HG02571 (cell line): ENCODE results near the gene TLK1.
A peak's percentile ranks its signal among the peaks of the same experiment; 100 is the strongest.
"Not testable (repeated sequence)": the region's sequence is repeated elsewhere in the genome, so short reads cannot be mapped to it uniquely, and the experiment has no call there.

Source experiments
- ATAC-seq: cut with Tn5 transposase; IDR thresholded peaks from one replicate; pipeline ENCODE4 v1.9.1; 2021; ENCODE audit warnings: mild to moderate bottlenecking, moderate library complexity; ENCODE audit not compliant: unreplicated experiment

The TLK1 gene

GRCh38 chr2:171169839-171170238 is 9.1 kb upstream of the TLK1 start:
- no peak for ATAC-seq

DNA sequence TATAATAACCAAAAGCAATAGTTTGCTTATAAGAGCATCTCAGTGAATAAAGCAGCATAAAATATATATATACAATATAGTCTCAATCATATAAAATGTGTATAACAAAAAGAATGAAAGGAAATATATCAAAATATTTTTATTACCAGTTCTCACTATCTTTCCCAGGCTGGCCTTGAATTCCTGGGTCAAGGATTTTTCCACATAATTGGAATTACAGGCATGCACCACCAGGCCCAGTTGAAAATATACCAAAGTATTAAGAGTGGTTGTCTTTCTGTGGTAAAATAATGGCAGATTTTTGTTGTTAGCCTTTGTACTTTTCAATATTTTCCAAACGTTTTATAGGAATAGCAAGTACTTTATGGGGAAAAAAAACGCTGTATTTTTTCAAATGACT is 8.6 kb upstream of the TLK1 start:
- no peak for ATAC-seq

DNA sequence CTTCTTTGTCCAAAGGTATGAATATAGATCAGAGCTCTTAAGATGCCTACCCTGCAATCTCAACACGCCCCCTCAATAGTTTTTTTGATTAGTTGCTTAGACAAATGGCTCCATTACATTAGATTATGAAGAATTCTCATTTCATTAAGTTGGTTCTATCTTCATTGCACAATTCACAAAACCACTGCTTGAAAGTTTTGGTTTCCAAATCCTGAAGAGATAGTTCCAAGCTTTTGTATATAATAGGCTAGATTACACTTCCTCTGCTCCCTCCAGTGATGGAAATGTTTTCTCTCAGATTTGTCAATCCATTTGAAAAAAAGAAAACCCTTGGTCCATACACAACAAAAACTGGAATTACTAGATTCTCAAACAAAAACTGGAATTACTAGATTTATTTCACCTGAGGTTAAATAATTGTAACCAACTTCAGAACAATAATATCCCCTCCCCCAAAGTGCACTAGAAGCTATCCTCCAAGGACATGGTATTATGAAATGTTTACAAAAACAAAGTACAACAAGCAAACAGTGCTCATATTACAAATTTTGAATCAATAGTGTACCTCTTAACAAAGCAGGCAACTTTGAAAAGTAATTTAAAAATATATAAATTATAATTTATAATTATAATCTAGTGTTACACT is 6.8 kb upstream of the TLK1 start:
- no peak for ATAC-seq

GRCh38 chr2:171166328-171166983 is 5.8 kb upstream of the TLK1 start:
- no peak for ATAC-seq

- no peak for ATAC-seq
These were observed 5.3 kb upstream of the TLK1 start for GRCh38 chr2:171165967-171166327.

DNA sequence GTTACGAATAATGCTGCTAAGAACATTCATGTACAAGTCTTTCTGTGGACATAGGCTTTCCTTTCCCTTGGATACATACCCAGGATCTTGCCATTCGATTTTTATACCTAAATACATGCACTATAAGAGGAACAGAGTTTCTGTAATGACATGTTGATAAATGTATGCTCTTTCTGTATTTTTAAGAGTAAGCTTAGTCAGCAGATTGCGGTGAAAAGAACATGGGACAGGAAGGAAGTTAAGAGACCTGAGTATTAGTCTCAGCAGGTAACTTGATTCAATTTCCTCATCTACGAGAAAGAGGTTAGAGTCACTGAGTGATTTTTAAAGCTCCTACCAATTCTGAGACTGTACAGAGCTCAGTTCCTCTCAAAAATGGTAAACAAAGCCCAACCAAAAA is 2.6 kb upstream of the TLK1 start:
- no peak for ATAC-seq

DNA sequence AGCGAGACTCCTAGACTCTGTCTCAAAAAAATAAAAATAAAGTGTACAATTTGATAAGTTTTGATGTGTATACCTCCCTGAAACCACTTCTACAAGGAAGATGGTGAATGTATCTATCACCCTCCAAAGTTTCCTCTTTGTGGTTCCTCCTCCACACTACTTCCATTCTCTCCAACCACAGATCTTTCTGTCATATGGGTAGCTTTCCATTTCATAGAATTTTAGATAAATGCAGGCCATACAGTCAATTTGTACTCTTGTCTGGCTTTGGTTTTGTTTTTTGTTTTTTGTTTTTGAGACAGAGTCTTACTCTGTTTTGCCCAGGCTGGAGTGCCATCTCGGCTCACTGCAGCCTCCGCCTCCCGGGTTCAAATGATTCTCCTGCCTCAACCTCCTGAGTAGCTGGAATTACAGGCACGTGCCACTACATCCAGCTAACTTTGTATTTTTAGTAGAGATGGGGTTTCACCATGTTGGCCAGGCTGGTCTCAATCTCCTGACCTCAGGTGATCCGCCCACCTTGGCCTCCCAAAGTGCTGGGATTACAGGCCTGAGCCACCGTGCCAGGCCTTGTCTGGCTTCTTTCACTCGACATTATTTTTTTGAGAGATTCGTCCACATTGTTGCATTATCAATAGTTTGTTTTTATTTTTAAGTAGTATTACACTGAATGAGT is 2.0 kb upstream of the TLK1 start:
- not testable (repeated sequence) for ATAC-seq

DNA sequence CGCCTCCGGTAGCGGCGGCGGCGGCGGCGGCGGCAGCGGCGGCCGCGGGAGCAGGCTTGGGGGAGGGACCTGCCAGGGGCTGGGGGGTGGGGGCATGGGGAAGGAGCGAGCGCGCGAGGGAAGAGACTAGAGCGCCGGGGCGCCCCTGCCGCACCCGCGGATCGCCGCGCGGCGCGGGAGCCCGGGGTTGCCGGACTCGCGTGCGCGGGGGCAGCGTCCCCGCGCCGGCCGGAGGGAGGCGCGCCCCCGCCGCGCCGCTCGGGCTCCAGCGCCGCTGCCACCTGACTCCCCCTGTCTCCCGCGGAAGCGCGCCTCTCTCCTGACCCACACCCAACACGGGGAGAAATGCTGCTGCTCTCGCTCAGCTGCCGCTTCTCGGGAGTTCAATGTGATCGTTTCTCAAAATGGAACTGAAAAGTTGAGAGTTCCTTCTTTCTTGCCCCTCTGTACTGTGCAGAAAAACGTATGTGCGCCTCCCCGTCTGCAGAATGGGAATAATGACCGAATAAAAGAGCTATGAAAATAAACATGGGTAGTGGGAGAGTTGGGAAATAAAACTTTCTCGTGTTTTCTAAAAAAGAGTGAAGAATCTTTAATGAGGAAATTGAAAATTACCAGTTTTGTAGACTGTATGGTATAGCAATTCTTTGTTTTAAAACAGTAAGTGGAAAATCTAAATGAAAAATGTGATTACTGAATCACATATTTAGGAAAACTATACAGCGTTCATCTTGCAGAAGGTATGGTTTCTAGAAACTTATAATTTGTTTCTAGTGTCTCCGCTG is 455 bp upstream of the TLK1 start:
- peak; percentile 61 for ATAC-seq

- ATAC-seq, result peak; percentile 4
These were observed 1.1 kb downstream of the TLK1 start for GRCh38 chr2:171159372-171160118.

DNA sequence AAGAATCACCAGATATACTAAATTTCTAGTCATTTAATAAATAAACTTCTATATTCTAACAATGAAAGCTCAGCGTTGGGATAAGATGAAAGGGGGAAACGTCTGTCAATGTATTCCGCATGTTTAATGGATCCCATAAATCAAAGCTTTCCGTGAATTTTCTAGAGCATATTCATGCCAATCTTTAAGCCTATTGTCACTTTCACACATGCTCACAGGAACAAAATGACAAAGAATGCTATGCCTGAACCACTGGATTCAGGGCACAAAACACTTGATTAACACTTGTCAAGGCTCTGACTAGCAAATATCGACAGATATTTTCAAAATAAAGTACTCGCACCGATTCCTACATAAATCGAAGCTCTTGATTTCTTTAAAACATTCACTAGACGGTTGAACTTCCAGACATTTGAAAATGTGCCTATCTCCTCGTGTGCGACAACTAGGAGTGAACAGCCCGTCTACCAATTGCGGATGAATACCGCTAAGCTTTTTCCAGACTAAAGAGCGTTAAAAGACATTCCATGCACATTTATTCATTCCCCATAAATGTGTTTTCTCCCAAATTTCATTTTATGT is 1.8 kb downstream of the TLK1 start:
- ATAC-seq, result no peak

- ATAC-seq, result no peak
These were observed 2.5 kb downstream of the TLK1 start for GRCh38 chr2:171158036-171158789.

- ATAC-seq, result no peak
These were observed 3.6 kb downstream of the TLK1 start for GRCh38 chr2:171157109-171157500.

DNA sequence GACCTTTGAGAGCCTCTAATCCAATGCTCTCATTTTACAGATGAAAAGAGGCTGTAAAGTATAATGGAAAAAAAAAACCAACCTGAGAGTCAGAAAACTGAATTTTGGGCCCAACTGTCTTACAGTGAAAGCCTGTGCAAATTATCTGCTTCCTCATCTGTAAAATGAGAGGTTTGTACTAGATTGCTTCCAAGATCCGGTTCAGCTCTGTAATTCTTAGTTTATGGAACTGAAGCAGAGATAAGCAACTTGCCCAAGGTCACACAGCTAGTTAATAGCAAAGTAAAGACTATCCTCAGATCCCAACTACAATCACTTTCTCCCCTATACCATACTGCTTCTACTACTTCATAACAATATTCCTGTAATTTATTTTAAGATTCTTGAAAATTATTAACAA is 6.3 kb downstream of the TLK1 start:
- no peak for ATAC-seq

DNA sequence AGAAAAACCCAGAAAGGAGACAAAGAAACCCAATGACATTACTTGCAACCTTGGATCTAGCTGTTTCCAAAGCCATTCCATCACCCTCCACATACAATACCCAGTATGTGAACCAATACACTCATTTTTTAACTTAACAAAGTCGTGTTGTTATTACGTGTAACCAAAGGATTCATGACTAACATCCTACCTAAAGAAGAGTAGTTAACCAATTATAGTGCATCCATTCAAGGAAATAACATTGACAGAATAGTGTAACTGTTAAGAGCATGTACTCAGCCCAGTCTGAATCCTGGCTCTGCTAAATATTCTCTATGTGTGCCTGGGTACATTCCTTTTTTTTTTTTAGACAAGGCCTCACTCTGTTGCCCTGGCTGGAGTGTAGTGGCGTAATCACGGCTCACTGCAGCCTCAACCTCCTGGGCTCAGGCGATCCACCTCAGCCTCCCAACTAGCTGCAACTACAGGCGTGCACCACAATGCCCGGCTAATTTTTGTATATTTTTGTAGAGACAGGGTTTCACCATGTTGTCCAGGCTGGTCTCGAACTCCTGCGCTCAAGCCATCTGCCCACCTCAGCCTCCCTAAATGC is 9.9 kb downstream of the TLK1 start:
- ATAC-seq, result no peak

- no peak for ATAC-seq
These were observed 10.6 kb downstream of the TLK1 start for GRCh38 chr2:171149986-171150693.

GRCh38 chr2:171149171-171149938 is 11.3 kb downstream of the TLK1 start:
- no peak for ATAC-seq

DNA sequence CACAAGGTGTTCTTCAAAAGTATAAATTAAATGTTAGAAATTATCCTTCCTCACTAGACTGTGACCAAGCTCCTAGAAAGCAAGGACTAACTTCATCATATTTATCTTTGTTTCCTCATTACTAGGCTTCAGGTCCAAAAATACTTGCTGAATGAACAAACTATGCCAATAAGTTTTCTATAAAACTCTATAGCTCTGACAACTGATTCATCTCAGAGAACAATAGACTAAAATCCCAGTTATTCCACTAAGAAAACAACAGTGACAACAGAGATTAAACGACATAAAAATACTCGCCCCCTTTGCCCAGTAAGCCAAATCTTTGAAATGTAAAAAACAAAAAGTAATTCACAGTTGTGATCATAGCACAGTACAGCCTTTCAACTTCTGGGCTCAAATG is 13.6 kb downstream of the TLK1 start:
- ATAC-seq, result no peak

GRCh38 chr2:171146633-171147032 is 14.1 kb downstream of the TLK1 start:
- ATAC-seq, result no peak
